ENCODE results near the gene IFIT1.

Gene IFIT1

DNA sequence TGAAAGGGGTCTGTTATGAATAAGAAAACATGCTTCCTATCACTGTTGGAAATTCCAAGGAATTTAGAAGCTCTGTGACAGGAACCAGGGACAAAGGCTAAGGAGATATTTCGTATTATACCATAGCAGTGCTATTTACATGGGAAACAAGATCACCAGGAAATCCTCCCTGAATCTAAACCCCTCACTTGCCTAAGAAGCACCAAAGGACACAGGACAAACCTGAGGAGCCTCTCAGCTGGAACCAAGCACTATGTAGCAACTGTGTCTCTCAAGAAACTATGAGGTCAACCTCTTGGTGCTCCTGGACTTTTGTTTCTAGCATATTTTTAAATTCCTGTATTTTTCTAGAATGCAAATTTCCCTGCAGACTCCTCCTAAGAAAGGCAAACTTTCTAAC, 35.3 kb upstream of the IFIT1 start:
- H4K20me1 ChIP-seq (ENCODE audit: insufficient read depth, low read length, poor library complexity, severe bottlenecking), result no peaks in the 10 kb centered on the region
- no peaks in the 10 kb centered on the region for H3K9me3 ChIP-seq (ENCODE audit: insufficient read depth, low read depth, low read length)
- peak overlapping the region; percentile 51 for H3K4me2 ChIP-seq (ENCODE audit: low read depth, low read length, poor library complexity, severe bottlenecking)
- peak overlapping the region; percentile 9 for H3K4me3 ChIP-seq (ENCODE audit: low read length, poor library complexity, severe bottlenecking)
- no peaks in the 10 kb centered on the region for H3K79me2 ChIP-seq (ENCODE audit: insufficient read depth, low read length)
- no peaks in the 10 kb centered on the region for H3K27me3 ChIP-seq (ENCODE audit: insufficient read depth, low read length, poor library complexity, severe bottlenecking)
- peak overlapping the region; percentile 2 for H3K9ac ChIP-seq (ENCODE audit: low read depth, low read length, poor library complexity, severe bottlenecking)
- H3F3A ChIP-seq (ENCODE audit: low read depth), result no peaks in the 10 kb centered on the region; the same call in 1 of the 2 replicates
- no peak for TF ChIP-seq EZH2phosphoT487 (IDR thresholded peaks at IDR 0.05; ENCODE audit: borderline replicate concordance)
- TF ChIP-seq, protein P1, sequence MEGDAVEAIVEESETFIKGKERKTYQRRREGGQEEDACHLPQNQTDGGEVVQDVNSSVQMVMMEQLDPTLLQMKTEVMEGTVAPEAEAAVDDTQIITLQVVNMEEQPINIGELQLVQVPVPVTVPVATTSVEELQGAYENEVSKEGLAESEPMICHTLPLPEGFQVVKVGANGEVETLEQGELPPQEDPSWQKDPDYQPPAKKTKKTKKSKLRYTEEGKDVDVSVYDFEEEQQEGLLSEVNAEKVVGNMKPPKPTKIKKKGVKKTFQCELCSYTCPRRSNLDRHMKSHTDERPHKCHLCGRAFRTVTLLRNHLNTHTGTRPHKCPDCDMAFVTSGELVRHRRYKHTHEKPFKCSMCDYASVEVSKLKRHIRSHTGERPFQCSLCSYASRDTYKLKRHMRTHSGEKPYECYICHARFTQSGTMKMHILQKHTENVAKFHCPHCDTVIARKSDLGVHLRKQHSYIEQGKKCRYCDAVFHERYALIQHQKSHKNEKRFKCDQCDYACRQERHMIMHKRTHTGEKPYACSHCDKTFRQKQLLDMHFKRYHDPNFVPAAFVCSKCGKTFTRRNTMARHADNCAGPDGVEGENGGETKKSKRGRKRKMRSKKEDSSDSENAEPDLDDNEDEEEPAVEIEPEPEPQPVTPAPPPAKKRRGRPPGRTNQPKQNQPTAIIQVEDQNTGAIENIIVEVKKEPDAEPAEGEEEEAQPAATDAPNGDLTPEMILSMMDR (conservative IDR thresholded peaks at IDR 0.05; ENCODE audit: low read length), result no peak
- no peaks in the 10 kb centered on the region for H3K9me2 ChIP-seq (replicated peaks; ENCODE audit: low read depth, low read length)
- H2AFZ ChIP-seq (ENCODE audit: low read length), result no peak overlapping the region
- no peaks in the 10 kb centered on the region for H3K36me3 ChIP-seq (ENCODE audit: insufficient read depth, low read length)
- H3K4me1 ChIP-seq (ENCODE audit: insufficient read depth, low read length, poor library complexity, severe bottlenecking), result peaks cover 63% of the 10 kb centered on the region

DNA sequence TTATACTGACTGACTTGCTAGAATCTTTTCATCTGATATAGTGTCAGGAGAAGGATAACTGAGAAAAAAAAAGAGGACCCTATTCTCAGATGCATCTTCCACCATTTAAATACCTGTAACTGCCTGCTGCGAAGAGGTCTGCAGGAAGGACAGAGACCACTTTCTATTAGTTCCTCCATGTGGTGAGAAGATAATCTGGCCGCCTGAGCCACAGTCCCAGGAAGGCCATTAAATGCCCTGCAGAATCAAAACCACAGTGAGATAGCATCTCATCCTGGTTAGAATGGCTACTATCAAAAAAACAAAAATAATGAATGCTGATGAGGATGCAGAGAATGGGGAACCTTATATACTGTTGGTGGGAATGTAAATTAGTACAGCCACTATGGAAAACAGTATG, 34.4 kb upstream of the IFIT1 start:
- H3K4me3 ChIP-seq (ENCODE audit: low read length, poor library complexity, severe bottlenecking), result no peak overlapping the region
- no peaks in the 10 kb centered on the region for H3K9me2 ChIP-seq (replicated peaks; ENCODE audit: low read depth, low read length)
- H3K4me2 ChIP-seq (ENCODE audit: low read depth, low read length, poor library complexity, severe bottlenecking), result peak overlapping the region; percentile 51
- H3K36me3 ChIP-seq (ENCODE audit: insufficient read depth, low read length), result no peaks in the 10 kb centered on the region
- no peaks in the 10 kb centered on the region for H3K9me3 ChIP-seq (ENCODE audit: insufficient read depth, low read depth, low read length)
- H4K20me1 ChIP-seq (ENCODE audit: insufficient read depth, low read length, poor library complexity, severe bottlenecking), result no peaks in the 10 kb centered on the region
- TF ChIP-seq EZH2phosphoT487 (IDR thresholded peaks at IDR 0.05; ENCODE audit: borderline replicate concordance), result peak; percentile 66
- TF ChIP-seq, protein P1 (conservative IDR thresholded peaks at IDR 0.05; ENCODE audit: low read length), result no peak
- H3K27me3 ChIP-seq (ENCODE audit: insufficient read depth, low read length, poor library complexity, severe bottlenecking), result no peaks in the 10 kb centered on the region
- peaks cover 63% of the 10 kb centered on the region for H3K4me1 ChIP-seq (ENCODE audit: insufficient read depth, low read length, poor library complexity, severe bottlenecking)
- H3K79me2 ChIP-seq (ENCODE audit: insufficient read depth, low read length), result no peaks in the 10 kb centered on the region
- no peak overlapping the region for H3K9ac ChIP-seq (ENCODE audit: low read depth, low read length, poor library complexity, severe bottlenecking)
- H3F3A ChIP-seq (ENCODE audit: low read depth), result peaks cover 4% of the 10 kb centered on the region; the same call in 1 of the 2 replicates
- H2AFZ ChIP-seq (ENCODE audit: low read length), result no peak overlapping the region

DNA sequence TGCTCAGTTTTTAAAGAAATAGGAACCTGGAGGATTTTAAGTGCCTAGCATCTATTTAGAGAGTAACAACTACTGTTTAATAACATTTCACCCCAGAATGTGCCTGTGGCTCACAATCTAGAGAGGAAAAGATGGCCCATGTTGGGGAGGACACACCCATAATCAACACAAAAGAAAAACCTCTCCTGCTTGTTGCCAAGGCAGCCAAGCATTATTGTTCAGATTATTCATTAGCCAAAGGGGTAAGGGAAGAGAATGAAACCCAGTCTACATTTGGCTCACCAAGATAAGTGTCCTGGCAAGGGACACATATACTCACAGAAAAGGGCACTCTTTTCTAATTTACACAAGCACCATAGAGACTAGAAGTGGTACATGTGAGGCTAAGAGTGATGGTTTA, 32.3 kb upstream of the IFIT1 start:
- H3K27me3 ChIP-seq (ENCODE audit: insufficient read depth, low read length, poor library complexity, severe bottlenecking), result no peaks in the 10 kb centered on the region
- no peak overlapping the region for H3K9ac ChIP-seq (ENCODE audit: low read depth, low read length, poor library complexity, severe bottlenecking)
- H3K4me2 ChIP-seq (ENCODE audit: low read depth, low read length, poor library complexity, severe bottlenecking), result no peak overlapping the region
- H3K79me2 ChIP-seq (ENCODE audit: insufficient read depth, low read length), result no peaks in the 10 kb centered on the region
- TF ChIP-seq, protein P1 (conservative IDR thresholded peaks at IDR 0.05; ENCODE audit: low read length), result no peak
- TF ChIP-seq EZH2phosphoT487 (IDR thresholded peaks at IDR 0.05; ENCODE audit: borderline replicate concordance), result no peak
- H3F3A ChIP-seq (ENCODE audit: low read depth), result peaks cover 6% of the 10 kb centered on the region
- no peaks in the 10 kb centered on the region for H4K20me1 ChIP-seq (ENCODE audit: insufficient read depth, low read length, poor library complexity, severe bottlenecking)
- no peak overlapping the region for H2AFZ ChIP-seq (ENCODE audit: low read length)
- H3K4me3 ChIP-seq (ENCODE audit: low read length, poor library complexity, severe bottlenecking), result no peak overlapping the region
- no peaks in the 10 kb centered on the region for H3K36me3 ChIP-seq (ENCODE audit: insufficient read depth, low read length)
- no peaks in the 10 kb centered on the region for H3K9me3 ChIP-seq (ENCODE audit: insufficient read depth, low read depth, low read length)
- H3K4me1 ChIP-seq (ENCODE audit: insufficient read depth, low read length, poor library complexity, severe bottlenecking), result peaks cover 80% of the 10 kb centered on the region
- no peaks in the 10 kb centered on the region for H3K9me2 ChIP-seq (replicated peaks; ENCODE audit: low read depth, low read length)
